ENCODE measurements around the gene FXYD2.
"Not testable (repeated sequence)": the region's sequence is repeated elsewhere in the genome, so short reads cannot be mapped to it uniquely, and the experiment has no call there.

Gene FXYD2

GRCh38 chr11:117824571-117825537 lies at the start of gene FXYD2:
Gene FXYD2, minus strand, starts transcription at chr11:117824744. Its CDS starts 66 bp downstream, at chr11:117824678.
- DNase-seq: no peak

- DNase-seq: no peak
Observed at GRCh38 chr11:117873828-117874125, 49.2 kb upstream of the FXYD2 start.

GRCh38 chr11:117872975-117873827 lies 48.7 kb upstream of the FXYD2 start:
- no peak for DNase-seq

- DNase-seq: no peak
Observed at GRCh38 chr11:117872420-117872961, 47.9 kb upstream of the FXYD2 start.

- DNase-seq: no peak
Observed at GRCh38 chr11:117871784-117872183, 47.2 kb upstream of the FXYD2 start.

- DNase-seq: no peak
Observed at GRCh38 chr11:117871160-117871559, 46.6 kb upstream of the FXYD2 start.

- no peak for DNase-seq
Observed at GRCh38 chr11:117870103-117870952, 45.8 kb upstream of the FXYD2 start.

- no peak for DNase-seq
Observed at GRCh38 chr11:117869604-117870003, 45.1 kb upstream of the FXYD2 start.

- no peak for DNase-seq
Observed at GRCh38 chr11:117868815-117869561, 44.4 kb upstream of the FXYD2 start.

- DNase-seq: no peak
Observed at GRCh38 chr11:117868088-117868487, 43.5 kb upstream of the FXYD2 start.

- DNase-seq: no peak
Observed at GRCh38 chr11:117866526-117866925, 42.0 kb upstream of the FXYD2 start.

GRCh38 chr11:117865546-117865945 lies 41.0 kb upstream of the FXYD2 start:
- DNase-seq: not testable (repeated sequence)

GRCh38 chr11:117863383-117863782 lies 38.8 kb upstream of the FXYD2 start:
- no peak for DNase-seq

- no peak for DNase-seq
Observed at GRCh38 chr11:117862753-117863152, 38.2 kb upstream of the FXYD2 start.

- no peak for DNase-seq
Observed at GRCh38 chr11:117862019-117862725, 37.6 kb upstream of the FXYD2 start.

- DNase-seq: peak; percentile 61
Observed at GRCh38 chr11:117861151-117862018, 36.8 kb upstream of the FXYD2 start.

- DNase-seq: no peak
Observed at GRCh38 chr11:117860139-117860538, 35.6 kb upstream of the FXYD2 start.

GRCh38 chr11:117859488-117860112 lies 35.1 kb upstream of the FXYD2 start:
- DNase-seq: no peak

GRCh38 chr11:117859061-117859460 lies 34.5 kb upstream of the FXYD2 start:
- no peak for DNase-seq
